Measurements from ENCODE around the gene RBMS3. TPM values are rescaled to one million over a fixed set of nuclear protein-coding genes. Genes with fewer than 3 reads are reported as not detected.

The RBMS3 gene
- total and polyA plus RNA-seq, 2 of the 13 experiments (the other 11 are each of a cell fraction or from before 2014, with no cell fraction given) = not detected

GRCh38 chr3:29718661-29719065, 437.8 kb downstream of the RBMS3 start:
- in situ Hi-C loops (cut with HindIII; ENCODE audit: extremely low pct_ligation_motif_present, low pct_unique_long_range_greater_than_20kb) (no loop called here), intact Hi-C loops (cut with micrococcal nuclease; ENCODE audit: unreplicated experiment) (no loop called here)
- Histone ChIP-seq H3K9ac (ENCODE audit: insufficient read depth, low read depth, low read length) (no peak overlapping the region), H3K4me2 (ENCODE audit: low read depth, low read length) (no peak overlapping the region), H2AFZ (ENCODE audit: low read length) (no peak overlapping the region), H4K20me1 (ENCODE audit: insufficient read depth, low read length) (no peaks in the 10 kb centered on the region), H3K27me3 (ENCODE audit: control insufficient read depth in 1 of 2, insufficient read depth in 2 of 2, low read length in 2 of 2) (no peaks in the 10 kb centered on the region), H3K79me2 (ENCODE audit: insufficient read depth, low read length) (no peaks in the 10 kb centered on the region), H3K9me3 (ENCODE audit: low read length) (no peaks in the 10 kb centered on the region), H3K36me3 (replicated peaks in 1 of 2; ENCODE audit: control insufficient read depth in 1 of 2, insufficient read depth in 2 of 2, low read length in 2 of 2) (no peaks in the 10 kb centered on the region), H3K4me1 (ENCODE audit: insufficient read depth, low read length) (no peaks in the 10 kb centered on the region), H3K27ac (ENCODE audit: extremely low read length, insufficient read depth, low read length) (no peak overlapping the region), H3K4me3 (replicated peaks in 1 of 3; ENCODE audit: insufficient read depth in 1 of 3, low read depth in 2 of 3, low read length in 3 of 3) (no peak overlapping the region)
- no peak for FAIRE-seq
- POLR2A ChIA-PET = no interaction called here
- CTCF ChIA-PET (ENCODE audit: low intra/inter-chr PET ratio, low total read pairs) = no interaction called here
- no peak for DNase-seq (ENCODE audit: low spot score)
- TF ChIP-seq ZFP90 (CRISPR knock-in tag; IDR thresholded peaks at IDR 0.05; ENCODE audit: borderline replicate concordance) (no peak), SP5 (CRISPR knock-in tag; IDR thresholded peaks at IDR 0.05; ENCODE audit: borderline replicate concordance, low read depth) (no peak), MBD4 (IDR thresholded peaks at IDR 0.05; ENCODE audit: borderline replicate concordance, low read length) (no peak), SIX4 (CRISPR knock-in tag; IDR thresholded peaks at IDR 0.05) (no peak), HIVEP1 (CRISPR knock-in tag; IDR thresholded peaks at IDR 0.05) (no peak), NONO (IDR thresholded peaks at IDR 0.05) (no peak), NONO (CRISPR knock-in tag; conservative IDR thresholded peaks at IDR 0.05) (no peak)
- TF ChIP-seq, protein P1, sequence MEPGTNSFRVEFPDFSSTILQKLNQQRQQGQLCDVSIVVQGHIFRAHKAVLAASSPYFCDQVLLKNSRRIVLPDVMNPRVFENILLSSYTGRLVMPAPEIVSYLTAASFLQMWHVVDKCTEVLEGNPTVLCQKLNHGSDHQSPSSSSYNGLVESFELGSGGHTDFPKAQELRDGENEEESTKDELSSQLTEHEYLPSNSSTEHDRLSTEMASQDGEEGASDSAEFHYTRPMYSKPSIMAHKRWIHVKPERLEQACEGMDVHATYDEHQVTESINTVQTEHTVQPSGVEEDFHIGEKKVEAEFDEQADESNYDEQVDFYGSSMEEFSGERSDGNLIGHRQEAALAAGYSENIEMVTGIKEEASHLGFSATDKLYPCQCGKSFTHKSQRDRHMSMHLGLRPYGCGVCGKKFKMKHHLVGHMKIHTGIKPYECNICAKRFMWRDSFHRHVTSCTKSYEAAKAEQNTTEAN (CRISPR knock-in tag; conservative IDR thresholded peaks at IDR 0.05) = no peak
- WGBS (ENCODE audit: low lambda C conversion rate) = 0% methylated on average over 3 of the region's 3 CpGs
- BruUV-seq (replicated peaks) = no TSS peak
- no peak for ATAC-seq

DNA sequence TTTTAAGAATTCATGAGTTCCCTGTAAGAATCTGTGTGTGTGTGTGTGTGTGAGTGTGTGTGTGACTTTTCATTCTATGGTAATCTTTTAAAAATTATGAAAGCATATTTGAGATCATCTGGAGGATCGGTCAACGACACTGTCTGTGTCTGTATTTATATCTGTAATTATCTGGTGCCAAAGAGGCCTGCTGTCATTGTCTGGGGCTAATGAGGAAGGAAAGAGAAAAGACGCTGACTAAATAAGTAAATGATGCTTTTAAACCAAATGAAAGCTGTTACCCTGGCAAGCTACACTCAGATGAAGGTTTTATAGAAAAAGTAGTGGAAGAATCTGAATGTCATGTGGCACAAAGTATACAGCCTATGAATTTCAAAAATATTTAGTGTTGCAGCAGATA, 439.8 kb downstream of the RBMS3 start:
- ATAC-seq (no peak), FAIRE-seq (no peak), DNase-seq (ENCODE audit: low spot score) (no peak)
- ChIA-PET CTCF (ENCODE audit: low intra/inter-chr PET ratio, low total read pairs) (no interaction called here), POLR2A (no interaction called here)
- H3K4me2 ChIP-seq (ENCODE audit: low read depth, low read length) = no peak overlapping the region
- H3K79me2 ChIP-seq (ENCODE audit: insufficient read depth, low read length) = no peaks in the 10 kb centered on the region
- no peak overlapping the region for H2AFZ ChIP-seq (ENCODE audit: low read length)
- no peak overlapping the region for H3K27ac ChIP-seq (ENCODE audit: extremely low read length, insufficient read depth, low read length)
- no peaks in the 10 kb centered on the region for H3K27me3 ChIP-seq (ENCODE audit: control insufficient read depth in 1 of 2, insufficient read depth in 2 of 2, low read length in 2 of 2)
- no peaks in the 10 kb centered on the region for H3K4me1 ChIP-seq (ENCODE audit: insufficient read depth, low read length)
- in situ Hi-C loops (cut with HindIII; ENCODE audit: extremely low pct_ligation_motif_present, low pct_unique_long_range_greater_than_20kb) (no loop called here), intact Hi-C loops (cut with micrococcal nuclease; ENCODE audit: unreplicated experiment) (no loop called here)
- H3K9ac ChIP-seq (ENCODE audit: insufficient read depth, low read depth, low read length) = no peak overlapping the region
- WGBS (ENCODE audit: low lambda C conversion rate) = 6% methylated on average over 3 of the region's 3 CpGs
- no peaks in the 10 kb centered on the region for H3K36me3 ChIP-seq (replicated peaks in 1 of 2; ENCODE audit: control insufficient read depth in 1 of 2, insufficient read depth in 2 of 2, low read length in 2 of 2)
- no TSS peak for BruUV-seq (replicated peaks)
- no peak overlapping the region for H3K4me3 ChIP-seq (replicated peaks in 1 of 3; ENCODE audit: insufficient read depth in 1 of 3, low read depth in 2 of 3, low read length in 3 of 3)
- no peaks in the 10 kb centered on the region for H4K20me1 ChIP-seq (ENCODE audit: insufficient read depth, low read length)
- H3K9me3 ChIP-seq (ENCODE audit: low read length) = no peaks in the 10 kb centered on the region
- TF ChIP-seq, protein P2, sequence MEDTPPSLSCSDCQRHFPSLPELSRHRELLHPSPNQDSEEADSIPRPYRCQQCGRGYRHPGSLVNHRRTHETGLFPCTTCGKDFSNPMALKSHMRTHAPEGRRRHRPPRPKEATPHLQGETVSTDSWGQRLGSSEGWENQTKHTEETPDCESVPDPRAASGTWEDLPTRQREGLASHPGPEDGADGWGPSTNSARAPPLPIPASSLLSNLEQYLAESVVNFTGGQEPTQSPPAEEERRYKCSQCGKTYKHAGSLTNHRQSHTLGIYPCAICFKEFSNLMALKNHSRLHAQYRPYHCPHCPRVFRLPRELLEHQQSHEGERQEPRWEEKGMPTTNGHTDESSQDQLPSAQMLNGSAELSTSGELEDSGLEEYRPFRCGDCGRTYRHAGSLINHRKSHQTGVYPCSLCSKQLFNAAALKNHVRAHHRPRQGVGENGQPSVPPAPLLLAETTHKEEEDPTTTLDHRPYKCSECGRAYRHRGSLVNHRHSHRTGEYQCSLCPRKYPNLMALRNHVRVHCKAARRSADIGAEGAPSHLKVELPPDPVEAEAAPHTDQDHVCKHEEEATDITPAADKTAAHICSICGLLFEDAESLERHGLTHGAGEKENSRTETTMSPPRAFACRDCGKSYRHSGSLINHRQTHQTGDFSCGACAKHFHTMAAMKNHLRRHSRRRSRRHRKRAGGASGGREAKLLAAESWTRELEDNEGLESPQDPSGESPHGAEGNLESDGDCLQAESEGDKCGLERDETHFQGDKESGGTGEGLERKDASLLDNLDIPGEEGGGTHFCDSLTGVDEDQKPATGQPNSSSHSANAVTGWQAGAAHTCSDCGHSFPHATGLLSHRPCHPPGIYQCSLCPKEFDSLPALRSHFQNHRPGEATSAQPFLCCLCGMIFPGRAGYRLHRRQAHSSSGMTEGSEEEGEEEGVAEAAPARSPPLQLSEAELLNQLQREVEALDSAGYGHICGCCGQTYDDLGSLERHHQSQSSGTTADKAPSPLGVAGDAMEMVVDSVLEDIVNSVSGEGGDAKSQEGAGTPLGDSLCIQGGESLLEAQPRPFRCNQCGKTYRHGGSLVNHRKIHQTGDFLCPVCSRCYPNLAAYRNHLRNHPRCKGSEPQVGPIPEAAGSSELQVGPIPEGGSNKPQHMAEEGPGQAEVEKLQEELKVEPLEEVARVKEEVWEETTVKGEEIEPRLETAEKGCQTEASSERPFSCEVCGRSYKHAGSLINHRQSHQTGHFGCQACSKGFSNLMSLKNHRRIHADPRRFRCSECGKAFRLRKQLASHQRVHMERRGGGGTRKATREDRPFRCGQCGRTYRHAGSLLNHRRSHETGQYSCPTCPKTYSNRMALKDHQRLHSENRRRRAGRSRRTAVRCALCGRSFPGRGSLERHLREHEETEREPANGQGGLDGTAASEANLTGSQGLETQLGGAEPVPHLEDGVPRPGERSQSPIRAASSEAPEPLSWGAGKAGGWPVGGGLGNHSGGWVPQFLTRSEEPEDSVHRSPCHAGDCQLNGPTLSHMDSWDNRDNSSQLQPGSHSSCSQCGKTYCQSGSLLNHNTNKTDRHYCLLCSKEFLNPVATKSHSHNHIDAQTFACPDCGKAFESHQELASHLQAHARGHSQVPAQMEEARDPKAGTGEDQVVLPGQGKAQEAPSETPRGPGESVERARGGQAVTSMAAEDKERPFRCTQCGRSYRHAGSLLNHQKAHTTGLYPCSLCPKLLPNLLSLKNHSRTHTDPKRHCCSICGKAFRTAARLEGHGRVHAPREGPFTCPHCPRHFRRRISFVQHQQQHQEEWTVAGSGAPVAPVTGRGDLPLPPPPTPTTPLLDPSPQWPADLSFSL (CRISPR knock-in tag; IDR thresholded peaks at IDR 0.05) = no peak
- TF ChIP-seq ZSCAN20 (CRISPR knock-in tag; IDR thresholded peaks at IDR 0.05; ENCODE audit: borderline replicate concordance) (no peak), SAP130 (CRISPR knock-in tag; IDR thresholded peaks at IDR 0.05; ENCODE audit: low read depth) (no peak), GPN1 (CRISPR knock-in tag; IDR thresholded peaks at IDR 0.05; ENCODE audit: borderline replicate concordance) (no peak), NFATC3 (CRISPR knock-in tag; IDR thresholded peaks at IDR 0.05) (no peak), MZF1 (CRISPR knock-in tag; IDR thresholded peaks at IDR 0.05; ENCODE audit: borderline replicate concordance) (no peak)
